Esophagus squamous epithelium (tissue), 5 donors: Measurements from ENCODE around the gene CACNA1D. TPM values are rescaled to one million over a fixed set of nuclear protein-coding genes. Genes with fewer than 3 reads are reported as not detected.

Experiments used
- DNase-seq: peaks from one replicate; lab custom pipeline; 2025; lab: John Stamatoyannopoulos, UW
- H3K27ac ChIP-seq, 4 donors: fragments of 200-600 bp; sonication (generic); one replicate each; pipeline ENCODE4 v1.5.1; 2016 to 2019; ENCODE audit warnings: mild to moderate bottlenecking in 1 of 4
- H3K27me3 ChIP-seq, 4 donors: fragments of 200-600 bp; sonication (generic); 1 replicate in 3 of 4; 2 replicates in 1 of 4; pipeline versions ENCODE4 v1.5.1 to v1.6.0; 2017 to 2021; ENCODE audit warnings: antibody characterized with exemption in 1 of 4
- H3K36me3 ChIP-seq, 3 donors: fragments of 200-600 bp; sonication (generic); one replicate each; pipeline ENCODE4 v1.5.1; 2016 to 2019
- H3K4me1 ChIP-seq, 3 donors: fragments of 200-600 bp; sonication (generic); one replicate each; pipeline ENCODE4 v1.5.1; 2017 to 2019
- H3K4me3 ChIP-seq, 4 donors: fragments of 200-600 bp; sonication (generic); 1 replicate in 3 of 4; 2 replicates in 1 of 4; pipeline ENCODE4 v1.5.1; 2016 to 2019; ENCODE audit warnings: mild to moderate bottlenecking in 2 of 4, moderate library complexity in 1 of 4
- H3K9me3 ChIP-seq, 3 donors: fragments of 200-600 bp; sonication (generic); one replicate each; pipeline ENCODE4 v1.5.1; 2016 to 2019
- POLR2A ChIP-seq, 4 donors: fragments of 450-650 bp; IDR thresholded peaks; one replicate each; pipeline ENCODE4 v1.6.1; 2017; ENCODE audit warnings: antibody characterized with exemption in 4 of 4, mild to moderate bottlenecking in 4 of 4, moderate library complexity in 3 of 4
- WGBS, 2 donors: methylation state at CpG; one replicate each; pipeline ENCODE4 v1.1.5; 2018; 5-methylcytosine and 5-hydroxymethylcytosine counted together
- intact Hi-C: fragments of 100-400 bp; cut with DNase I; formaldehyde crosslinking; loops from one replicate; pipeline ENCODE4 v1.15.0; 2022
- total RNA-seq, 4 donors: library from RNA; depleted of rRNA; stranded (reverse); fragments of >200 nt; gene quantifications; one replicate each; pipeline ENCODE4 v1.1.0, GENCODE V29; 2016
- TF ChIP-seq, protein P1 (sequence below), 6 experiments: fragments of 450-650 bp in 4 of 6; fragments of 200-600 bp in 2 of 6; sonication (generic) in 2 of 6; IDR thresholded peaks; one replicate each; pipeline ENCODE4 v1.5.1; 2016 to 2019; ENCODE audit warnings: antibody characterized with exemption in 6 of 6, mild to moderate bottlenecking in 4 of 6, moderate library complexity in 4 of 6
- donor health status: DM: yes; HTN: yes; CAD: no.

Gene CACNA1D
- total RNA-seq, 4 donors from 2014 or later, result 0.56 to 4.5 (median 3.1) TPM

DNA sequence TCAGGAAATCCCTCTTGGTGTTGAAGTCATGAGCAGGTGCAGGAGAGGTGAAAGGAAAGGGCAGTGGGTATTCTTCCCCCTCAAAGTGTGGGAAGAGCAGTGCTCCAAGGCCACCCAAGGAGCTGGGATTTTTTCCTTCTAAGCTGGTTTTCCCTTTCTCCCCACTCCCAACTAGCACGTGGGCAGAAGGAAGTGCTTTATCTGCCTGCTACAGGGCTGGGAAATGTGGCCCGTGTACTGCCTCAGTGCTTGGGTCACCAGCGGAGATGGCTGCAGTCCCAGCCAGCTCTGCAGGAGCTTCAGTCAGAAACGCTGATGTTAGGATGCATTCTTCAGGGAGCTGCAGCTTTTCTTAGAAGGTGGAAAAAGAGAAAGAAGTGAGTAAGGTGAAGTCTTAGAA, 99.2 kb downstream of the CACNA1D start:
- H3K27ac ChIP-seq, result no peak overlapping the region
- 62 to 68% methylated on average over 4 of the region's 4 CpGs for WGBS, 2 donors
- no peaks in the 10 kb centered on the region for H3K4me1 ChIP-seq
- no peaks in the 10 kb centered on the region for H3K9me3 ChIP-seq
- H3K4me3 ChIP-seq, result no peak overlapping the region
- no peaks in the 10 kb centered on the region for H3K36me3 ChIP-seq
- TF ChIP-seq, protein P1, sequence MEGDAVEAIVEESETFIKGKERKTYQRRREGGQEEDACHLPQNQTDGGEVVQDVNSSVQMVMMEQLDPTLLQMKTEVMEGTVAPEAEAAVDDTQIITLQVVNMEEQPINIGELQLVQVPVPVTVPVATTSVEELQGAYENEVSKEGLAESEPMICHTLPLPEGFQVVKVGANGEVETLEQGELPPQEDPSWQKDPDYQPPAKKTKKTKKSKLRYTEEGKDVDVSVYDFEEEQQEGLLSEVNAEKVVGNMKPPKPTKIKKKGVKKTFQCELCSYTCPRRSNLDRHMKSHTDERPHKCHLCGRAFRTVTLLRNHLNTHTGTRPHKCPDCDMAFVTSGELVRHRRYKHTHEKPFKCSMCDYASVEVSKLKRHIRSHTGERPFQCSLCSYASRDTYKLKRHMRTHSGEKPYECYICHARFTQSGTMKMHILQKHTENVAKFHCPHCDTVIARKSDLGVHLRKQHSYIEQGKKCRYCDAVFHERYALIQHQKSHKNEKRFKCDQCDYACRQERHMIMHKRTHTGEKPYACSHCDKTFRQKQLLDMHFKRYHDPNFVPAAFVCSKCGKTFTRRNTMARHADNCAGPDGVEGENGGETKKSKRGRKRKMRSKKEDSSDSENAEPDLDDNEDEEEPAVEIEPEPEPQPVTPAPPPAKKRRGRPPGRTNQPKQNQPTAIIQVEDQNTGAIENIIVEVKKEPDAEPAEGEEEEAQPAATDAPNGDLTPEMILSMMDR (IDR thresholded peaks at IDR 0.05), result no peak
- TF ChIP-seq POLR2A (IDR thresholded peaks at IDR 0.05), result no peak
- no peak for DNase-seq
- intact Hi-C loops, result no loop called here
- no peaks in the 10 kb centered on the region for H3K27me3 ChIP-seq

DNA sequence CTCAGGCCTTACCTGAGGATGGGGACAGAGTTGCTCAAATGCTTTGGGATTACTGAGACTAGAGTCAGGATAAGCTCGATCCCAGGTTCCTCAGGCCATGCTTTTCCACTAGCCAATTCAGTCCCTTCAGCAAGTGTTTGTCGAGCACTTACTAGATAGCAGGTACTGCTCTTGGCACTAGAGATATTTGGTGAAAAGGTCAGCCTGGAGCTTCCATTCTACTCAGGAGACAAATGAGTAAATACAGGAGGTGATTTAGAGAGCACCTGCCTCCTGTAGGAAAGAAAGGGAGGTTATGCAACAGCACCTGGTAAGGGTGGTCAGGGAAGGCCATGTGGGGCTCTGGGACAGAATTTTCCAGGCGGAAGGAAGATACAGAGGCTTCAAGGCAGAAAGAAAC, 99.9 kb downstream of the CACNA1D start:
- Histone ChIP-seq H3K4me3 (no peak overlapping the region), H3K9me3 (no peaks in the 10 kb centered on the region), H3K27me3 (no peaks in the 10 kb centered on the region), H3K27ac (no peak overlapping the region), H3K4me1 (no peaks in the 10 kb centered on the region), H3K36me3 (no peaks in the 10 kb centered on the region)
- TF ChIP-seq, protein P1 (IDR thresholded peaks at IDR 0.05), result no peak
- no peak for TF ChIP-seq POLR2A (IDR thresholded peaks at IDR 0.05)
- intact Hi-C loops, result no loop called here
- WGBS, 2 donors, result 69 to 80% methylated on average over 1 to 3 of the region's 3 CpGs
- no peak for DNase-seq

DNA sequence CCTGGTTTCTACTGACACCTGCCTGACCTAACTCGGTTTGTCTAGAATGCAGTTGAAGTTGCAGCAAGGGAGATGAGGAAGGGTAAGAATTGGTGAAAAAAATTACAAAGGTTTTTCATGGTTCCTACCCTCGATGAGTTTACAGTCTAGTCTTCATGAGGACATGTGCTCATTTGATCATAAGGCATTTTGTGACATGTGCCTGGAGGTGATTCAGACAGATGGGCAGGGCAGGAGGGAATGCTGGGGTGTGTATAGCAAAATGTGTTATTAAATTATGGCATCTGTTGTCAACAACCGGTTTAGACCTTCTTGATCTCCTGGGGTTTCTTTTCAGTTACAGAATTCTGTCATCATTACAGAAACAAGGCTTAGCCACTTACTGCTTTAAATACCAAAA, 101.2 kb downstream of the CACNA1D start:
- TF ChIP-seq POLR2A (IDR thresholded peaks at IDR 0.05), result no peak
- TF ChIP-seq, protein P1 (IDR thresholded peaks at IDR 0.05), result no peak
- intact Hi-C loops, result no loop called here

DNA sequence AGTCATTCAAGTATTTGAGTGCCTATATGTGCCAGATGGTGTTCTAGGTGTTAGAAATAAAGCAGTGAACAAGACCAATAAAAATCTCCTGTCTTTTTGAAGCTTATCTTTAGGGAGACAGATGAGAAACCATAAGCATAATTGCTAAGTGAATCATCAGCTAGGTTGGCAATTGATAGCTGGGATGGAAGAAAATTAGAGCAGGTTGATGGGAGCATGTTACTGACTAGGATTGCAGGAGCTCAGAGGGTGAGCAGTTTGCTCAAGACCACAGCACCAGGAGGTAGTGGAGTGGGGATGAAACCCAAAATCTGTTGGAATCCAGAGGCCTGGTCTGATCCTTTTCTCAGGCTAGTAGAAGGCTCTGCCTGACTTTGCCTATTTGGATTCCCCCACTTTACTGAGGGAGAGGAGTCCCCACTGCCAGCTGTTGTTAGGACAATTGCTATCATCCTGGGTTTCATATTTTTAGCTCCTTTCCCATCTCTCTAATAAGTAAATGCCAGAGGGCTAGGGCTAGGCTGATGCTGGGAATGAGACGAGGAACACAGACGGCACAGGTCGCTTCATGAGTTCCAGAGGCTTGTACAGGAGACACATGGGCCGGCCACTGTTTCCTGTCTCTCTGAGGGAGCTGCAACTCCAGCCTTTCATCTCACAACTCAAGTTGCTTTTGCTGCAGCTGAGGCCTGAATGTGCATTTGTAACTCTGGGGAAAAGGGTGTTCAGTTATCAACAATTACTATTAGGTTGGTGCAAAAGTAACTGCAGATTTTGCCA, 102.9 kb downstream of the CACNA1D start:
- Histone ChIP-seq H3K9me3 (no peaks in the 10 kb centered on the region), H3K4me1 (no peaks in the 10 kb centered on the region), H3K4me3 (no peak overlapping the region), H3K27ac (no peak overlapping the region), H3K27me3 (no peaks in the 10 kb centered on the region), H3K36me3 (no peaks in the 10 kb centered on the region)
- WGBS, 2 donors, result 62 to 89% methylated on average over 4 of the region's 4 CpGs
- no peak for TF ChIP-seq POLR2A (IDR thresholded peaks at IDR 0.05)
- TF ChIP-seq, protein P1 (IDR thresholded peaks at IDR 0.05), result no peak
- intact Hi-C loops, result no loop called here
- DNase-seq, result no peak

More for the DNA sequence above, 101.2 kb downstream of the CACNA1D start:
- H3K9me3 ChIP-seq, result no peaks in the 10 kb centered on the region
- no peaks in the 10 kb centered on the region for H3K36me3 ChIP-seq
- no peak overlapping the region for H3K27ac ChIP-seq
- WGBS, 2 donors, result 73 to 89% methylated on average over 3 of the region's 3 CpGs
- H3K4me1 ChIP-seq, result no peaks in the 10 kb centered on the region
- no peak overlapping the region for H3K4me3 ChIP-seq
- no peaks in the 10 kb centered on the region for H3K27me3 ChIP-seq
- no peak for DNase-seq

DNA sequence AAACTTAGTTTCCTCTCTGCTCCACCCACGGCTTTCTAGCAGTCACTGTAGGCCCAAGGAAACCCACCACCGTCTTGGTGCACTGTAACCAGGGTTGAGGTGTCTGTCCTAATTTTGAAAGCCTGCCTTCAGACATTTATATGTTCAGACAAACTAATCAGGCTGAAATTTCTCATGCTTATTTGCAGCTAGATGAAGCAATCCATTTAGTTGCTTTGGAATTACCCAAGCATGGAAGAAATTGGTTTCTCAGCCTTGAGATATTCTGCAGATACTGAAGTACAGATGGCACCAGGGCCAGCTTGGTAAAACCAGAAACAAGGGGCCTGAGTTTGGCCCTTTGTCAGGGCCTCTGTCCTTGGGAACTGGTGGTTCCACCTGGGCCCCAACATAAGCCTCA, 105.4 kb downstream of the CACNA1D start:
- no peak overlapping the region for H3K4me3 ChIP-seq
- intact Hi-C loops, result no loop called here
- H3K9me3 ChIP-seq, result no peaks in the 10 kb centered on the region
- H3K27me3 ChIP-seq, result no peaks in the 10 kb centered on the region
- no peaks in the 10 kb centered on the region for H3K4me1 ChIP-seq
- no peaks in the 10 kb centered on the region for H3K36me3 ChIP-seq
- 95 to 100% methylated on average over 2 of the region's 2 CpGs for WGBS, 2 donors
- TF ChIP-seq POLR2A (IDR thresholded peaks at IDR 0.05), result no peak
- TF ChIP-seq, protein P1 (IDR thresholded peaks at IDR 0.05), result no peak
- H3K27ac ChIP-seq, result no peak overlapping the region
- no peak for DNase-seq
